ENCODE data around the gene FDXR.

DNA sequence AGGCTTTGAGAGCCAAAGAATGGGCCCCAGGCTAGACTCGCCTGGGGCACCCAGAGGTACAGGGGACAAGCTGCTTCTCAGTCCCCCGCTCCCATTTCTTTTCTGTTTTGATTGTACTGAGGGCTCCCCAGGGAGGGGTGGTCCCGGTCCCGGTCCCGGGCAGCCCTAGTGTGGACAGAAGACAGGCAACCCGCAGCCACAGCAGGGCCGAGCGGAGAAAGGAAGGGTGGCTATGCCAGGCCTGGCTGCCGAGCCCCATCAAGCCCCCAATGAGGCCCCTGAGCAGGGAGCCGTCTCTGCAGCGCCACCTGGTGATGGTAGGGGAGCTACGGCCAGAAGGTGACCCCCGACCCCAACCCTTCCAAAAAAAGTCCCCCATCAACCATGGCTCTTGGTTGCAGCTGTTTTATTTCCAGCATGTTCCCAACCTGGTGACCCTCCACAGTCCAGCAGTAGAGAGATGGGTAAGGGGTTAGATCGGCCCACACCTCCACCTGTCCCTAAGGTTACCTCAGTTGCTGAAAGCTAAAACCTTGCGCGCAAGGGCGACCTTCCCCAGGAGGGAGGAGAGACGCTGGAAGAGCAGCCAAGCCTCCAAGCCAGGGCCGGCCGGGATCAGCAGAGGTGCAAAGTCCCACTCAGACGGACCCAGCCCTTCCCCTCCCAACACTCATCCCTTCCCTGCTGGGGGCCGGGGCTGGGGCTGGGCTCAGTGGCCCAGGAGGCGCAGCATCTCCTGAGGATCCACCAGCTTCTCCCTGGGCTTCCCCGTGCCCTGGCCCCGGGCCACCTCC lies 10.5 kb downstream of the FDXR start:
- TF ChIP-seq CTCF (IDR thresholded peaks at IDR 0.05; ENCODE audit: low read length) (peak; percentile 75), EZH2 (optimal IDR thresholded peaks at IDR 0.05; ENCODE audit: low read depth, low read length) (no peak)

Data from MM.1S (cell line).